Body of pancreas (tissue), 4 donors: Measurements from ENCODE around the gene RDH12. TPM values are rescaled to one million over a fixed set of nuclear protein-coding genes. Genes with fewer than 3 reads are reported as not detected.

Experiments used
- ATAC-seq: fragments of 150-250 bp; one replicate; pipeline ENCODE4 v1.9.1; 2016
- DNase-seq, 4 donors: peaks; one replicate each; pipeline ENCODE4 v3.0.0-alpha.2; 2019
- H3K27ac ChIP-seq, 4 donors: fragments of 200-600 bp; sonication (generic); 1 replicate in 3 of 4; 2 replicates in 1 of 4; pipeline versions ENCODE4 v1.5.1 to v1.6.1; 2016 to 2019; ENCODE audit warnings: mild to moderate bottlenecking in 1 of 4, mixed read lengths in 1 of 4, moderate library complexity in 1 of 4
- H3K27me3 ChIP-seq, 2 donors: fragments of 200-600 bp; sonication (generic); one replicate each; pipeline ENCODE4 v1.6.0; 2016; ENCODE audit warnings: mild to moderate bottlenecking in 1 of 2
- H3K36me3 ChIP-seq, 2 donors: fragments of 200-600 bp; sonication (generic); replicated peaks in 1 of 2; 2 replicates each; pipeline ENCODE4 v1.5.1; 2016; ENCODE audit warnings: low read depth in 2 of 2; ENCODE audit not compliant: insufficient read depth in 1 of 2
- H3K4me1 ChIP-seq: fragments of 200-600 bp; sonication (generic); one replicate; pipeline ENCODE4 v1.6.0; 2016
- H3K4me3 ChIP-seq, 2 donors: fragments of 200-600 bp; sonication (generic); 1 replicate in 1 of 2; 2 replicates in 1 of 2; pipeline ENCODE4 v1.5.1; 2016 to 2019
- H3K9me3 ChIP-seq, 3 donors: fragments of 200-600 bp; sonication (generic); 1 replicate in 2 of 3; 2 replicates in 1 of 3; pipeline ENCODE4 v1.5.1; 2016
- POLR2A ChIP-seq, 3 donors: fragments of 450-650 bp; IDR thresholded peaks; one replicate each; pipeline ENCODE4 v1.6.1; 2016; ENCODE audit warnings: antibody characterized with exemption in 3 of 3, mild to moderate bottlenecking in 2 of 3
- WGBS, 2 donors: methylation state at CpG; one replicate each; pipeline ENCODE4 v1.1.5; 2017; 5-methylcytosine and 5-hydroxymethylcytosine counted together
- intact Hi-C: fragments of 100-400 bp; cut with DNase I; formaldehyde crosslinking; loops from one replicate; pipeline ENCODE4 v1.15.1; 2023
- total RNA-seq, 2 donors: library from RNA; depleted of rRNA; stranded (reverse); fragments of >200 nt; gene quantifications; one replicate each; pipeline ENCODE4 v1.1.0, GENCODE V29; 2016
- TF ChIP-seq, protein P1 (sequence below), 7 experiments: fragments of 450-650 bp in 4 of 7; fragments of 200-600 bp in 3 of 7; sonication (generic) in 3 of 7; IDR thresholded peaks; one replicate each; pipeline ENCODE4 v1.5.1; 2016 to 2019; ENCODE audit warnings: antibody characterized with exemption in 7 of 7

RDH12 gene
- total RNA-seq, 2 donors from 2014 or later: 2.0 to 3.6 TPM

DNA sequence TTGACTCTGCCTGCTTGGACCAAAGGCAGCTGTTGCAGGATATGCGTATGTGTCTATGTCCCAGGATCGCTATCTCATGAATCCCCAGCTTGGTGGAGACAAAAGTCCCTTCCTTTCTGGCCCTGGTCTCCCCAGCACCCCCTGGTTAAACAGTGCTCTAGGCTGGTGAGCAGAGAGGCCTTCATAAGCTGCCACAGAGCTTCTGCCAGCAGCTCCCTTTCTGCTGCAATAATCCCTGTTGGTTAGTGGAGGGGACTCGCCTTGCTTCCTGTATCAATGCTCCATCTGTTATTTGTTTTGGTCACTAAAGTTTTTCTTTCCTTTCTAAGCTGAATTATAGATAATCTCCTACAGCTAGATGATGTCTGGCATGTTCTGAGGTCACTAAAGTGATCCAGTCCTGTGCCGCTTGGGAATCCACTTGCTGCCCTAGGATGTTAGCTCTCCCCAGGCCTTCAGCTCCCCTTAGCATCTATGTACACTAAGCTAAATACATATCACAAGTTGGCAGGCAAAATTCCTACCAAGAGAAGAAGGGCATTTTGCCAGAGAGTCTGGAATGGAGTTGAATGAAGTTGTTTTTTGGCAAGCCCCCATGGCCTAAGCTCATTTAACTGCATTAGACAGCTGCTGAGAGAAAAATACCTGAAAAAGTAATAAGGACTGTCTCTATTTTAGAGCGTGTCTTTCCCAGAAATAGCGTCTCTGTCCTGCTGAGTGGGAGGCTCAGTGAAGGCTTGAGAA lies 47.8 kb downstream of the RDH12 start:
- no peak overlapping the region for H3K27ac ChIP-seq
- no peak for DNase-seq

DNA sequence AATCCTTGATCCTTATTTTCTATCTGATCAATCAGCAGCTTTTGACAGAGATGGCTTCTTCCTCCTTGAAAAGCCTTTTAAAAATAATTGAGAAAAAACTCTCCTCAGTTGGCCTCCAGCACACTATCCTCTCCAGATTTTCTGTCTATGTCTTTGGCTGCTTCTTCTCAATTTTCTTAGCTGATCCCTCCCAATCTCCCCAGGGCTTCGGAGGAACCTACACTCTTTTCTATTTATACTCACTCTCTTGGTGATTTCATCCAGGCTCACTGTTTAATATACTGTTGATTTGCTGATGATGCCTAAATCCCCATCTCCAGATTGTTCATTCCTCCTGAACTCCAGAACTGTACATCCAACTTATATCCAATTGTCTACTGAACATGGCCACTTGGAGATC lies 54.8 kb downstream of the RDH12 start:
- intact Hi-C loops: no loop called here
- no peak for TF ChIP-seq POLR2A (IDR thresholded peaks at IDR 0.05)
- TF ChIP-seq, protein P1, sequence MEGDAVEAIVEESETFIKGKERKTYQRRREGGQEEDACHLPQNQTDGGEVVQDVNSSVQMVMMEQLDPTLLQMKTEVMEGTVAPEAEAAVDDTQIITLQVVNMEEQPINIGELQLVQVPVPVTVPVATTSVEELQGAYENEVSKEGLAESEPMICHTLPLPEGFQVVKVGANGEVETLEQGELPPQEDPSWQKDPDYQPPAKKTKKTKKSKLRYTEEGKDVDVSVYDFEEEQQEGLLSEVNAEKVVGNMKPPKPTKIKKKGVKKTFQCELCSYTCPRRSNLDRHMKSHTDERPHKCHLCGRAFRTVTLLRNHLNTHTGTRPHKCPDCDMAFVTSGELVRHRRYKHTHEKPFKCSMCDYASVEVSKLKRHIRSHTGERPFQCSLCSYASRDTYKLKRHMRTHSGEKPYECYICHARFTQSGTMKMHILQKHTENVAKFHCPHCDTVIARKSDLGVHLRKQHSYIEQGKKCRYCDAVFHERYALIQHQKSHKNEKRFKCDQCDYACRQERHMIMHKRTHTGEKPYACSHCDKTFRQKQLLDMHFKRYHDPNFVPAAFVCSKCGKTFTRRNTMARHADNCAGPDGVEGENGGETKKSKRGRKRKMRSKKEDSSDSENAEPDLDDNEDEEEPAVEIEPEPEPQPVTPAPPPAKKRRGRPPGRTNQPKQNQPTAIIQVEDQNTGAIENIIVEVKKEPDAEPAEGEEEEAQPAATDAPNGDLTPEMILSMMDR (IDR thresholded peaks at IDR 0.05): no peak
- Histone ChIP-seq H3K4me1 (no peaks in the 10 kb centered on the region), H3K27me3 (no peaks in the 10 kb centered on the region), H3K4me3 (no peak overlapping the region), H3K9me3 (no peaks in the 10 kb centered on the region), H3K36me3 (peaks cover 0 to 18% of the 10 kb centered on the region in 2 donors), H3K27ac (no peak overlapping the region)
- no peak for DNase-seq
- no peak for ATAC-seq
- 88 to 89% methylated on average over 1 of the region's 1 CpG for WGBS, 2 donors

More for the DNA sequence above, 47.8 kb downstream of the RDH12 start:
- no peak for ATAC-seq
- TF ChIP-seq, protein P1 (IDR thresholded peaks at IDR 0.05): no peak
- no peak for TF ChIP-seq POLR2A (IDR thresholded peaks at IDR 0.05)
- Histone ChIP-seq H3K9me3 (peaks cover 0 to 4% (median 0%) of the 10 kb centered on the region in 3 donors), H3K36me3 (peaks cover 0 to 14% of the 10 kb centered on the region in 2 donors), H3K27me3 (no peaks in the 10 kb centered on the region), H3K4me3 (no peak overlapping the region), H3K4me1 (no peaks in the 10 kb centered on the region)
- intact Hi-C loops: no loop called here
- 78 to 87% methylated on average over 6 of the region's 6 CpGs for WGBS, 2 donors

DNA sequence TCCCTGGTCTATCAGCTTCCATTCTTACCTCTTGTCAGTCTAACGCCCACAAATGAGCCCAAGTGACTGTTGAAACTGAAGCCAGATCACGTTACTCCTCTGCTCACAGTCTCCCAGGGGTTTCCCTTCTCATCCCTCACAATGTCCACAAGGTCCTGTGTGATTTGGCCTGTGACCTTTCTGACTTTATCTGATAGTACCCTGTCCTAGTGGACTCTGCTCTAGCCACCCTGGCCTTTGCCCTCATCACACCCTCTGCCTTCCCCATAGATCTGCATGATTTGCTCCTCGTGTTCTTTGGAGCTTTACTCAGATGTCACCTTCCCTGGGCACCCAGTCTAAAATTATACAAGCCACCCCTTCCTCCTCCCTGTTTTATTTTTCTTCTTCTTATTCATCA lies 55.5 kb downstream of the RDH12 start:
- Histone ChIP-seq H3K9me3 (no peaks in the 10 kb centered on the region), H3K36me3 (peaks cover 0 to 15% of the 10 kb centered on the region in 2 donors), H3K27me3 (no peaks in the 10 kb centered on the region), H3K27ac (no peak overlapping the region), H3K4me1 (no peaks in the 10 kb centered on the region), H3K4me3 (no peak overlapping the region)
- DNase-seq: no peak
- 84 to 87% methylated on average over 3 of the region's 3 CpGs for WGBS, 2 donors
- no peak for ATAC-seq
- intact Hi-C loops: no loop called here
- TF ChIP-seq POLR2A (IDR thresholded peaks at IDR 0.05): no peak
- TF ChIP-seq, protein P1 (IDR thresholded peaks at IDR 0.05): no peak

DNA sequence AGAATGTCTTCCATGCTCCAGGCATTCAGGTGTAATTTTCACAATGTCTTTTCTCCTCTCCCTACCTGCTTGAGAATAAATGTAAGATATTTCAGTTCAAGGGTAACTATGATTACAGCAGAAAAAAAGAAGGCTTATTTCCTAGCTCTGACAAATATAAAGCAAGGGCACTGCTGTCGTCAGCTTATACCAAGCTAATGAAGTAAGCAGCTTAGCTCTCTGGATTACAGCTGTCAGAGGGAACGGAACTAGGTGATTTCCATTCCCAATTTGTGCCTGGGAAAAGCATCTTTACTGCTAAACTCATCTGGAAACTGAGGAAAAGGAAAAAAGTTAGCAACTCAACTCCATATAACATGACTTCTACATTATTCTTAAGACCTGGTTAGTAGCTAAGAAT lies 58.2 kb downstream of the RDH12 start:
- Histone ChIP-seq H3K9me3 (no peaks in the 10 kb centered on the region), H3K36me3 (peaks cover 0 to 8% of the 10 kb centered on the region in 2 donors), H3K4me1 (peaks cover under 1% of the 10 kb centered on the region), H3K27ac (no peak overlapping the region), H3K27me3 (no peaks in the 10 kb centered on the region), H3K4me3 (no peak overlapping the region)
- intact Hi-C loops: no loop called here
- TF ChIP-seq, protein P1 (IDR thresholded peaks at IDR 0.05): no peak
- no peak for TF ChIP-seq POLR2A (IDR thresholded peaks at IDR 0.05)
- WGBS, 2 donors: 88 to 93% methylated on average over 2 of the region's 2 CpGs
- DNase-seq (no peak), ATAC-seq (no peak)

DNA sequence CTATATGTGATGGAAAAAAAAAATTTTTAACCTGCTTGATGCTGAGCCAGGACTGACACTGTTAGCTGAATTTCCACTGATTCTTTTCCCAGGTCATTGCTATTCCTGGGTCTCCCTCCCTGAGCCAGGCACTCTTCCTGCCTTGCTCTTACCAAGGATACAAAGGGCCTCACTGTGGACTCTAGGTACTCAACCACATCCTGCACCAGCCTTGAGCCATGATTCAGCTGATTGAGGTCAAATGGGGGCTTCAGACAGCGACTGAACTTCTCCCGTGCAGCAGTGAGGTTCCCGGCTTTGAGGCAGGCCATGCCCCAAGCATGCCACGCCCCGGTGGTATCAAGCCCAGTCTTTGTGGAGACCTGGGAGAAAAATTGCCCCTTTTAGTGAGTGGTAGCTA lies 60.4 kb downstream of the RDH12 start:
- H3K4me1 ChIP-seq: peaks cover 6% of the 10 kb centered on the region
- TF ChIP-seq, protein P1 (IDR thresholded peaks at IDR 0.05): no peak
- TF ChIP-seq POLR2A (IDR thresholded peaks at IDR 0.05): no peak
- no peak for ATAC-seq
- H3K4me3 ChIP-seq: no peak overlapping the region
- WGBS, 2 donors: 85 to 95% methylated on average over 5 of the region's 5 CpGs
- no peak overlapping the region for H3K27ac ChIP-seq
- no peaks in the 10 kb centered on the region for H3K9me3 ChIP-seq
- H3K36me3 ChIP-seq: peaks cover 0 to 8% of the 10 kb centered on the region in 2 donors
- no peaks in the 10 kb centered on the region for H3K27me3 ChIP-seq
- intact Hi-C loops: no loop called here
- no peak for DNase-seq
